Stomach (tissue), 4 donors: ENCODE results near the gene CDH8.

Experiments used
- CTCF ChIP-seq, 7 experiments: fragments of 450-650 bp in 4 of 7; fragments of 200-600 bp in 3 of 7; sonication (generic) in 3 of 7; IDR thresholded peaks; one replicate each; pipeline ENCODE4 v1.5.1; 2016 to 2019; ENCODE audit warnings: antibody characterized with exemption in 7 of 7, control low read depth in 2 of 7, mild to moderate bottlenecking in 1 of 7
- EP300 ChIP-seq: sonication (generic); formaldehyde crosslinking; IDR thresholded peaks from one replicate; pipeline ENCODE4 v1.6.1; 2017; ENCODE audit warnings: antibody characterized with exemption
- POLR2A ChIP-seq, 4 donors: fragments of 450-650 bp; IDR thresholded peaks; one replicate each; pipeline ENCODE4 v1.6.1; 2016; ENCODE audit warnings: antibody characterized with exemption in 4 of 4, control low read depth in 2 of 4, mild to moderate bottlenecking in 1 of 4, moderate library complexity in 1 of 4
- POLR2AphosphoS5 ChIP-seq, 3 donors: sonication (generic); formaldehyde crosslinking; IDR thresholded peaks; one replicate each; pipeline ENCODE4 v1.6.1; 2016; ENCODE audit warnings: antibody characterized with exemption in 3 of 3

- TF ChIP-seq POLR2AphosphoS5 (IDR thresholded peaks at IDR 0.05), result no peak
- no peak for TF ChIP-seq CTCF (IDR thresholded peaks at IDR 0.05)
- no peak for TF ChIP-seq POLR2A (IDR thresholded peaks at IDR 0.05)
- TF ChIP-seq EP300, result no peak
Observed at GRCh38 chr16:61681124-61681523, 355.1 kb downstream of the CDH8 start.
